DMS 273 treated with DMSO at 0.1 percent for 48 hours (cell line): Measurements from ENCODE around the gene SERPINA12.
"Not testable (repeated sequence)": the region's sequence is repeated elsewhere in the genome, so short reads cannot be mapped to it uniquely, and the experiment has no call there.

ENCODE experiments used
- DNase-seq: peaks from one replicate; lab custom pipeline; 2025; lab: John Stamatoyannopoulos, UW

Gene SERPINA12

DNA sequence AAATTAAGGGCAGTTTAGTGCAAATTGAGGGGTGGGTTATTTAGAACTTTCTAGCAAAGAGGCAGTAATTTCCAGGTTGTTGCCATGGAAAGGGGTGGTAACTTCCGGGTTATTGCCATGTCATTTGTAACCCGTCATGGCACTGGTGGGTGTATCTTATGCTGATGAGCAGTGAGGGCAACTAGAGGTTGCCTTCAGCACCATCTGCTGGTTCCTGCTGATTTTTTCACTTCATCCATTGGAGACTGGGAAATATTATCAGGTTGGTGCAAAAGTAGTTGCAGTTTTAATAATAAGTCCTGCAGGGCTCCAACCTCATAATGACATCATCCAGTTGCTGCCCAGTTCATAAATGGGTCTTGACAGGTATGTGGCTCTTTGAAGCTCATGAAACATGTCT lies 27.6 kb upstream of the SERPINA12 start:
- no peak for DNase-seq

DNA sequence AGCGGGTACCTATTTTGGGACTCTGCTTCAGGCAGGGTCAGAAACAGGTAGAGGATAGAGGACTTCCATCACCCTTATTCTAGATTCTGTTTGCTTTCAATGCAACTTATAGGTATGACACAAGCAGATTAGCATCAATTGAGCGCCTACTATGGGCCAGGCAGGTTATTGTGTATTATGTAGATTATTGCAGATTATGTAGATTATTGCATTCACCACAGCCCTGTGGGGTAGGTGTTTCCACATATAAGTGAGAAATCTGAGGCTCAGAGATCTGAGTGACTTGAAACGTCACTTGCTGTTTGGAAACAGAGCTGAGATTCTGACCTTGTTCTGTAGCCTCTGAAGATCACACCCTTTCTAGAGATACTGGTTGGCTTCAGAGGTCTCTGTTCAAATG lies 26.2 kb upstream of the SERPINA12 start:
- no peak for DNase-seq

GRCh38 chr14:94532447-94532846 lies 23.2 kb upstream of the SERPINA12 start:
- no peak for DNase-seq

GRCh38 chr14:94531187-94531586 lies 21.9 kb upstream of the SERPINA12 start:
- no peak for DNase-seq

DNA sequence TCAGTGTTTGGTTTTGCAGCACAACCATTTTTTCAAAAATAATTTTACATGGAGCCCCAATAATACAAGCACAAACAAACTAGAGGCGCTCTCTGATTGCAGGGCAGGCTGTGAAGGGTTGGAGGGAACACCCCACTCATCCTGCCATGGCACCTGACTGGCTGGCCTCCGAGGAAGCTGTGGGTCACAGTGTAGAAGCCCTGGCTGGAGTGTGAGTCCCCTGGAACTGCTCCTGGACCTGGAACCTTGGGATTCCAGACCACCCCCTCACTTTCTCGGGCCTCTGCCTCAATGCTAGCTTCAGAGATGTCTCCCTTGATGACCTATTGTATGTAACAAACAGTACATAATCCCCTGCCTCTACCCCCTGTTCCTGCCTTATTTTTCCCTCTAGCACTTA lies 14.8 kb upstream of the SERPINA12 start:
- no peak for DNase-seq

DNA sequence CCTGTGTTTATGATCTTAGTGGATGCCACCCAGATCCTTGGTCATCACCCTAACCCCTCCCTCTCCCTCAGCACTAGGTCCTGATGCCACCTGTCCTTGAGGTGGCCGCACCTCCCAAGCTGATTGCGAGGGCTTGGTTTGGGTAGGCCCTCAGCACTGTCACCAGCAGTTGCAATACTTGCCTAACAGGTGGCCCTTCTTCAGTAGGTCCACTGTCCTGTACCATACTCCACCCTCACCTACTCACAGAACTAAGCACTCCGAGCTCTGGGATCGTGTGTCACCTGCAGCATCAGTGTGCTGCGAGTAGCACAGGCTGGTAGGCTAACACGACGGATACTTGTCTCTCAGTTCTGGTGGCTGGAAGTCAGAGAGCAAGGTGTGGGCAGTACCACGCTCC lies 14.0 kb upstream of the SERPINA12 start:
- no peak for DNase-seq

- DNase-seq: no peak
Observed at GRCh38 chr14:94522115-94522724, 13.0 kb upstream of the SERPINA12 start.

DNA sequence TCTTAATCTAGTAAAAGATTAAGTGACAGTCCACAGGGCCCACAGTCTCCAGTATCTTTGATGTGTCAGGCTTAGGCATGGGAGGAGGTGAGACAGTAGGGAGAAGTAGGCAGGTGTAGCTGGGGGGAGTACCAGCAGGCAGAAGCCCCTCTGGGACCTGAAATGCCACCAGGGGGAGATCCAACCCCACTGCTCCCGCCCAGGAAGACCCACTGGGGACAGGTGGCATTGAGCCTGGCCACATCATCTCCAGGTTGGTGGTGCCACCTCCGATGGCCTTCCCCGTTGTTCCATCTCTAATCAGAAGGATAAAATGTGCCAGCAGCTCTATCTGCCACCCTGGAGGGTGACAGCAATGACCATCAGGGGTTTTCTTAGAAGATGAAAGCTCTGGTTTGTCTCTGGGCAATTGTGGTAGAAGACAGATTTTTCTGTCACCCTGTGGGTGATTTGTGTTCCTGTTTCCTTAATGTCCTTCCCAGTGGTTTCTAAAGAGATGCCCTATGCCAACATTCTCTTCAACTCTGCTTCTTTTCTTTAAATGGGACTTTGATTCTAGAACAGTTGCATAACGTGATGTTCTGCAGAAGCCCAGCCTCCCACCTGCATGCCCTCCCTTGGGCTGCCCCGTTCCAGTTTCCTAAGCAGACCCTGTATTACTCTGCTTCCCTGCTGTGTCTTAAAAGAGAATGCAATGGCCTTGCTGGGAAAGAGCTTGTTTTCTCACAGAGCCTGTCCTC lies 12.3 kb upstream of the SERPINA12 start:
- DNase-seq: no peak

GRCh38 chr14:94517641-94518257 lies 8.5 kb upstream of the SERPINA12 start:
- DNase-seq: no peak

DNA sequence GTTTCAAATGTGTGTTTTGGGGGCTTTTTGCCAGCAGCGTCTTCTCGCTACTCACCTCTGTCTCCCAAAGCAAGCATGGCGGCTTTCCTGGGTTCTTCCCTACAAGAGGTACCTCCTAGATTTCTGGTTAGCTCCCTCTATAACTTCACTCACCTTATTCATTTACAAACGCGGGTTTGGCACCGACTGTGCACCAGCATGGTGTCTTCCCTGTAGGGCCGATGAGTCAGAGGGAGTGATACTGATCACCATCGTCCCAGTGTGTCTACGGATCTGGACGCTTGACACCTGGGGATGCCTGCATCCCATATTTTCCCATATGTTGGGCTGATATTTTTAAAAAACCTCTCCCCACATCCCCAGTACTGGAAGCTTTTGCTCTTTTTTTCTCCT lies 8.0 kb upstream of the SERPINA12 start:
- DNase-seq: no peak

GRCh38 chr14:94515856-94516255 lies 6.6 kb upstream of the SERPINA12 start:
- no peak for DNase-seq

GRCh38 chr14:94515426-94515825 lies 6.2 kb upstream of the SERPINA12 start:
- DNase-seq: no peak

GRCh38 chr14:94514351-94514750 lies 5.1 kb upstream of the SERPINA12 start:
- no peak for DNase-seq

DNA sequence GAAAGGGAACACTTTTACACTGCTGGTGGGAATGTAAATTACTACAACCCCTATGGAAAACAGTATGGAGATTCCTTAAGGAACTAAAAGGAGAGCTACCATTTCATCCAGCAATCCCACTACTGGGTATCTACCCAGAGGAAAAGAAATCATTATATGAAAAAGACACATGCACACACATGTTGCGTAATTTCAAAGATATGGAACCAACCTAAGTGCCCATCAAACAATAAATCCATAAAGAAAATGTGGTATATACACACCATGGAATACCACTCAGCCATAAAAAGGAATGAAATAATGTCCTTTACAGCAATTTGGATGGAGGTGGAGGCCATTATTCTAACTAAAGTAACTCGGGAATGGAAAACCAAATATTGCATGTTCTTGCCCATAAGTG lies 1.2 kb upstream of the SERPINA12 start:
- DNase-seq: not testable (repeated sequence)

DNA sequence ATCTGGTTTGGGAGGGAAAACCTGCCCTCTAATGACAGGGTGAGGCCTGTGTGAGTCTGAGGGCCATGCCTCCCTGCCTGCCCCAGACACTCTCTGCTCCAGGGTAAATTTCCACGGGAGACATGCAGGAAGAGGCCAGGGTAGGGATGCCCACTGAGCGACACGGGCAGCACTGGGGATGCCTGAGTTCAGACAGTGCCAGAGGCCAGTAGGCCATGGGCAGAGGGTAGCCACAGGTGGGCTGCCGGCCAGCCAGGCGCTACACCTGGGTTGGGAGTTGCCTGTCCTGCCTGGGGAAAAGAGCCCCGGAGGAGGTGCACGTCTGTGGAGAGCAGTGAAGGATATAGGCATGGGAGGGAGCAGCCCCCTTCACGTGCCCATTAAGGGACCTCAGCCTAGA lies 3.6 kb downstream of the SERPINA12 start:
- no peak for DNase-seq

GRCh38 chr14:94505206-94505605 lies 4.1 kb downstream of the SERPINA12 start:
- no peak for DNase-seq

GRCh38 chr14:94501588-94502516 lies 7.4 kb downstream of the SERPINA12 start:
- no peak for DNase-seq

DNA sequence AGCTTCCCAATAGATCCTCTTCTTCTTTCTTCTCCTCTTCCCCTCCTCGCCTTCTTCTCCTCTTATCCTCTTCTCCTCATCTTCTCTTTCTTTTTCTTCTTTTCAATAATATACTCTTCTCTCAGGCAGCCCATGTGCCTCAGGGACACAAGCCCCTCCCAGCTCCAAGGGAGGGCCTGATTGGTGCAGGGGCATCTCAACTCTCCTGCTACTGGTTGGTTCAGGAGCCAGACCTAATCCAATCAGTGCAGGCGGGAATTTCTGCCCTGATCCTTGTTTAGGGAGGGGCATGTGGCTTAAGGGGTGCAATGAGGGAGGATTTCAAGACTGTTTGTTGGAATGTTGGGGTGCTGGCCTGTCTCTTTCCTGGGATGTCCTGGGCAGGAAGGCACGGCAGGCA lies 9.0 kb downstream of the SERPINA12 start:
- DNase-seq: no peak

DNA sequence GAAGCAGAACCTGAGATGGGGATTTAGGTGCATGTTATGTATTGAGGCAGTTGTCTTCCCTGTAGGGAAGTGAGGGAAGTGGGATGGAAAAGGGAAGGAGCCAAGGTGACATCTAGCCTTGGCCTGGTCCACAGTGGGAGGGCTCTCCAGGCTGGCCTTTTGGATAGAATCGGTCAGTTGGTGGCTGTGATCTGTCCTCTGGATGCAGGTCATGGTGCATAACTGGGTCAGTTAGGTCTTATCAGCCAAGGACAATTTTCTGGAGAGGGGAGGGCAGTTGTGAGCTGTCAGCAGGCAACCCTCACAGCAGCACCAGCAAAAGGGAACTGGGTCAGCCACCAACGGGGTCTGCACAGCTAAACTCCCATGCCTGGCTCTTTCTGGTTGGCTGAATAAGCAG lies 9.6 kb downstream of the SERPINA12 start:
- no peak for DNase-seq

GRCh38 chr14:94498215-94498614 lies 11.1 kb downstream of the SERPINA12 start:
- no peak for DNase-seq

GRCh38 chr14:94494085-94494484 lies 15.2 kb downstream of the SERPINA12 start:
- DNase-seq: no peak

DNA sequence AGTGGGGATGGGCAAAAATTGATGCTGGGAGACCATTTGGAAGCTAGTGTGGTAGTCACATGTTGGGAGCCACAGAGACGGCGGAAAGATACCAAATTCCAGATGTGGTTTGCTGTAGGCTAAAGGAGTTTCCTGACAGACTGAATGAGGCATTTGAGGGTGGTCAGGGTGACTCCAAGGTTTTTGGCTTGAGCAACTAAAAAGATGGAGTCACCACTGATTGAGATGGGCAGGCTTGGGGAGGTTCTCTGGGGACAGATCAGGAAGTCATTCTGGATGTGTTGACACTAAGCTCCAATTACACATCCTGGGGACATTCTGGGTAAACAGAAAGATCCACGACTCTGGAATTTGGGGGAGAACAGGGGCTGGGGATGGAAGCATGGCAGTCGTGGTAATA lies 17.8 kb downstream of the SERPINA12 start:
- DNase-seq: no peak
